Nephron progenitor cell (in vitro differentiated cells): Measurements from ENCODE around the gene DIS3.

Experiments
- DNase-seq: peaks from one replicate; pipeline ENCODE4 v3.0.0; 2021
- H3K27ac Mint-ChIP-seq: 2 replicates; pipeline ENCODE4 v1.8.0; 2021; ENCODE audit warnings: mild to moderate bottlenecking, moderate library complexity, mixed read lengths
- H3K27me3 Mint-ChIP-seq: 2 replicates; pipeline ENCODE4 v1.8.0; 2021; ENCODE audit warnings: mild to moderate bottlenecking, low read depth, mixed read lengths; ENCODE audit not compliant: poor library complexity
- H3K36me3 Mint-ChIP-seq: 2 replicates; pipeline ENCODE4 v1.8.0; 2021; ENCODE audit warnings: low read depth, mixed read lengths
- H3K4me1 Mint-ChIP-seq: 2 replicates; pipeline ENCODE4 v1.8.0; 2021; ENCODE audit warnings: mixed read lengths
- H3K4me3 Mint-ChIP-seq: 2 replicates; pipeline ENCODE4 v1.8.0; 2021; ENCODE audit warnings: mild to moderate bottlenecking, moderate library complexity, mixed read lengths
- H3K9me3 Mint-ChIP-seq: 2 replicates; pipeline ENCODE4 v1.8.0; 2021; ENCODE audit warnings: mild to moderate bottlenecking, moderate library complexity, mixed read lengths
- TF ChIP-seq, protein P1 (sequence below): fragments of 200-600 bp; sonication (generic); IDR thresholded peaks from 2 replicates; pipeline ENCODE4 v1.5.0; 2021; ENCODE audit warnings: antibody characterized with exemption

DIS3 gene

DNA sequence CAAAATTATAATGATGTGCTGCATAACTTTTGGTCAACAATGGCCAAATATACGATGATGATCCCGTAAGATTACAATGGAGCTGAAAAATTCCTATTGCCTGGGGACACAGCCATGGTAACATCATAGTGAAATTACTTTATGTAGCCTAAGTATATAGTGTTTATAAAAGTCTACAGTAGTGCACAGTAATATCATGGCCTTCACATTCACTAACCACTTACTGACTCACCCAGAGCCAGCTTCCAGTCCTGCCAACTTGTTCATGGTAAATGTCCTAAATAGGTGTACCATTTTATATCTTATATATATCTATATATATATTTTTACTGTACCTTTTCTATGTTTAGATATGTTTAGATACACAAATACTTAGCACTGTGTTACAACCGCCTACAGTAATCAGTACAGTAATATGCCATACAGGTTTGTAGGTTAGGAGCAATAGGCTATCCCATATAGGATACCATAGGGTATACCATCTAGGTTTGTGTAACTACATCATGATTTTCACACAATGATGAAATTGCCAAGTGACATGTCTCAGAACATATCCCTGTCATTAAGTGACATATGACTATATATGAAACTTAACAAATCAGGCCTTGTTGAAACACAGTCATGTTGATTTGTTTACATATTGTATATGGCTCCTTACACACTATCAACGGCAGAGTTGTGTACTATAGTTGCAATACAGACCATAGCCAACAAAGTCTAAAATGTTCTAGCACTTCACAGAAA, 23.7 kb downstream of the DIS3 start:
- H3K27ac Mint-ChIP-seq, result no peak overlapping the region
- TF ChIP-seq, protein P1, sequence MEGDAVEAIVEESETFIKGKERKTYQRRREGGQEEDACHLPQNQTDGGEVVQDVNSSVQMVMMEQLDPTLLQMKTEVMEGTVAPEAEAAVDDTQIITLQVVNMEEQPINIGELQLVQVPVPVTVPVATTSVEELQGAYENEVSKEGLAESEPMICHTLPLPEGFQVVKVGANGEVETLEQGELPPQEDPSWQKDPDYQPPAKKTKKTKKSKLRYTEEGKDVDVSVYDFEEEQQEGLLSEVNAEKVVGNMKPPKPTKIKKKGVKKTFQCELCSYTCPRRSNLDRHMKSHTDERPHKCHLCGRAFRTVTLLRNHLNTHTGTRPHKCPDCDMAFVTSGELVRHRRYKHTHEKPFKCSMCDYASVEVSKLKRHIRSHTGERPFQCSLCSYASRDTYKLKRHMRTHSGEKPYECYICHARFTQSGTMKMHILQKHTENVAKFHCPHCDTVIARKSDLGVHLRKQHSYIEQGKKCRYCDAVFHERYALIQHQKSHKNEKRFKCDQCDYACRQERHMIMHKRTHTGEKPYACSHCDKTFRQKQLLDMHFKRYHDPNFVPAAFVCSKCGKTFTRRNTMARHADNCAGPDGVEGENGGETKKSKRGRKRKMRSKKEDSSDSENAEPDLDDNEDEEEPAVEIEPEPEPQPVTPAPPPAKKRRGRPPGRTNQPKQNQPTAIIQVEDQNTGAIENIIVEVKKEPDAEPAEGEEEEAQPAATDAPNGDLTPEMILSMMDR, result no peak
- no peak for DNase-seq
- H3K9me3 Mint-ChIP-seq, result no peaks in the 10 kb centered on the region
- peaks cover 53% of the 10 kb centered on the region for H3K36me3 Mint-ChIP-seq
- no peak overlapping the region for H3K4me3 Mint-ChIP-seq
- no peaks in the 10 kb centered on the region for H3K4me1 Mint-ChIP-seq
- no peaks in the 10 kb centered on the region for H3K27me3 Mint-ChIP-seq

DNA sequence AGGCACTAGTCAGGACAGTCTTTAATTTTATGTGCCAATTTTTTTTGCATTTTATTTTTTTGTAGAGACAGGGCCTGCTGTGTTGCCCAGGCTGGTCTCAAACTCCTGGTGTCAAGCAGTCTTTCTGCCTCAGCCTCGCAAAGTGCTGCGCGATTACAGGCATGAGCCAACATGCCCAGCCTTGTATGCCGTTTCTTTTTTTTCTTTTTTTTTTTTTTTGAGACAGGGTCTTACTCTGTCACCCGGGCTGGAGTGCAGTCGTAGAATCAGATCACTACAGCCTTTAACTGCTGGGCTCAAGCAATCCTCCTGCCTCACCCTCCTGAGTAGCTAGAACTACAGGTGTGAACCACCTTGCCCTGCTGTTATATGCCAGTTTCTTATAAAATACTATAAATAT, 27.6 kb downstream of the DIS3 start:
- Mint-ChIP-seq H3K4me3 (no peak overlapping the region), H3K4me1 (no peaks in the 10 kb centered on the region), H3K36me3 (peaks cover 63% of the 10 kb centered on the region), H3K27ac (no peak overlapping the region), H3K27me3 (no peaks in the 10 kb centered on the region), H3K9me3 (no peaks in the 10 kb centered on the region)
- TF ChIP-seq, protein P1, result no peak
- no peak for DNase-seq

DNA sequence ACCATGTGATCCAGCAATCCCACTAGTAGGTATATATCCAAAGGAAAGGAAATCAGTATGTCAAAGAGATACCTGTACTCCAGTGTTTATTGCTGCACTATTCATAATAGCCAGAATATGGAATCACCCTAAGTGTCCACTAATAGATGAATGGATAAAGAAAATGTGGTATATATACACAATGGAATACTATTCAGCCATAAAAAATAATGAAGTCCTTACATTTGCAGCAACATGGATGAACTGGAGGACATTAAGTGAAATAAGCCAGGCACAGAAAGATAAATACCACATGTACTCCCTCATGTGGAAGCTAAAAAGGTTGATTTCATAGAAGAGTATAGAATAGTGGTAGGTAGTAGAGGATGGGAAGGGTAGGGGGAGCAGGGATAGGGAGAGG, 30.5 kb downstream of the DIS3 start:
- no peaks in the 10 kb centered on the region for H3K27me3 Mint-ChIP-seq
- no peak overlapping the region for H3K4me3 Mint-ChIP-seq
- H3K36me3 Mint-ChIP-seq, result peaks cover 78% of the 10 kb centered on the region
- TF ChIP-seq, protein P1, result no peak
- H3K9me3 Mint-ChIP-seq, result no peaks in the 10 kb centered on the region
- DNase-seq, result no peak
- H3K27ac Mint-ChIP-seq, result no peak overlapping the region
- no peaks in the 10 kb centered on the region for H3K4me1 Mint-ChIP-seq

DNA sequence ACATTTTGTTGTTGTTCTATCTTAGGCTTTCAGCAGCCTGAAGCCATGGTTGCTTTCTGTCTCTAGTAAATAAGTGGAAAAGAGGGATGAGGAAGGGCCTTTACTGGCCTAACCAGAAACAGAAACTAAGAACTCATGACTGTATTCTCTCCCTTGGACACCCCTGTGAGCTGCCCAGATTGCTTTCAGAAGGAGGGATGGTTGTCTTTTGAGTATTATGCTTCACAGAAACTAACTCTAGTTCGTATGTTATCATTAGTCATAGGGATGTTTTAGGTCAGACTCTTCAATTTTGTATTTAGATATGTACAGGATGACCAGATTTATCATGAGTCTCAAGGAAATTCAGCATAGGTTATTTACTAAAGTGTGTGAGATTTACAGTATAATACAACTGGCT, 36.4 kb downstream of the DIS3 start:
- DNase-seq, result no peak
- Mint-ChIP-seq H3K9me3 (no peaks in the 10 kb centered on the region), H3K27me3 (no peaks in the 10 kb centered on the region), H3K4me1 (no peaks in the 10 kb centered on the region), H3K36me3 (peaks cover 67% of the 10 kb centered on the region), H3K4me3 (no peak overlapping the region), H3K27ac (no peak overlapping the region)
- TF ChIP-seq, protein P1, result no peak

DNA sequence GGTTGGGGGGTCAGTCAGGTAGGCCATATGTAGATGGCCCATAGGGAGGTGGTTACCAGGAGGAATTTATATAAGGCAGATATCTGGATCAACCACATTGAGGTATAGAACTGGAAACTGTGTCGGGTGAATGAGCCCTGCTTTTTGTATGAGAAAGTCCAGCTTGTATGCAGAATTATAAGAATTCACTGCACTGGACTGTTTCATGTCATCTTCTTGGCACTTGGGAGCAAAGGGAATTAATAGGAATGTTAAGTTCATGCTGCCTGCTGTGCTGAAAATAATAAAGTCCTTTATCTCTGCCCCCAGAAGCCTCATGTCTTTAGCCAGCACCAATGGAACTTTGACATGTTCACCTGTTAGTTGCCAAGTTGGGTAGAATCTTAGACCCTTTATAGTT, 41.7 kb downstream of the DIS3 start:
- Mint-ChIP-seq H3K9me3 (no peaks in the 10 kb centered on the region), H3K27me3 (no peaks in the 10 kb centered on the region), H3K36me3 (peaks cover 51% of the 10 kb centered on the region), H3K4me3 (no peak overlapping the region), H3K4me1 (no peaks in the 10 kb centered on the region), H3K27ac (no peak overlapping the region)
- TF ChIP-seq, protein P1, result no peak
- no peak for DNase-seq

DNA sequence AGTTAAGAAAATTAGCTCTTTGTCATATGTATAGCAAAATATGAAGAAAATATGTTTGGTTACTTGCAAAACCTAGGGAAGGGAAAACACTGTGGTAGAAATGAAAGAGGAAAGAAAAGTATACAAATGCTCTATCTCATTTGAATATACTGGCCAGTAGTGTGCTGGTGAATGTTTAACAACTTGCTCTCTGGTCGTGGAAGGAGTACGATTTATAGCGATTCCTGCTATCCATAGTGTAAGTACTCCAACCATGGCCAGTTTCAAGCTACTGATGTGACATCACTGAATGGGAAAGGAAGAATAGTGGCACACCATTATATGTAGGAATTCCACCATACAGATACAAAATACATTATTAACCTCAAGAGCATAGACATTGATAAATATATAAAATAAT, 44.7 kb downstream of the DIS3 start:
- no peaks in the 10 kb centered on the region for H3K4me1 Mint-ChIP-seq
- H3K36me3 Mint-ChIP-seq, result peaks cover 48% of the 10 kb centered on the region
- no peaks in the 10 kb centered on the region for H3K27me3 Mint-ChIP-seq
- DNase-seq, result no peak
- no peak overlapping the region for H3K4me3 Mint-ChIP-seq
- no peaks in the 10 kb centered on the region for H3K9me3 Mint-ChIP-seq
- TF ChIP-seq, protein P1, result no peak
- H3K27ac Mint-ChIP-seq, result no peak overlapping the region
